HuH-7 (cell line): ENCODE data around the gene PLS1.
"Not testable (repeated sequence)": the region's sequence is repeated elsewhere in the genome, so short reads cannot be mapped to it uniquely, and the experiment has no call there.

Experiments used
- DNase-seq: peaks from one replicate; pipeline ENCODE4 v3.0.0; 2011; ENCODE audit warnings: low spot score

PLS1 gene

DNA sequence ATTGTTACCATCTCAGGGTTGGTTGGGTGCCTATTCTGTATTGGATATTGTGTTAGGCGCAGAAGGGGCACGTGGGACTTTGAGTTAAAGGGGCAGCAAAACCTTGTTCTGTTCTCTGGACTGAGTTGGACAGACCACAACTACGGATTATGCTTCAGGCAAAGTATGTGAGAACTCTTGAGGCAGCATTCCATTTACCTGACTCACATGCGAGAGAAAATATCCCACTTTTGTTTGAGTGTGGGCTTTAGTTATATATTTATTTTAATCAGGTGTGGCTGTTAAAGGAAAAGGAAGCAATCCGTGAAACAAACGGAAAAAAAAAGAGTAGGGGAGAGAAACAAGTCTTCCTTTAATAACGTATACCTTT is 627 bp upstream of the PLS1 start:
- DNase-seq, result no peak

DNA sequence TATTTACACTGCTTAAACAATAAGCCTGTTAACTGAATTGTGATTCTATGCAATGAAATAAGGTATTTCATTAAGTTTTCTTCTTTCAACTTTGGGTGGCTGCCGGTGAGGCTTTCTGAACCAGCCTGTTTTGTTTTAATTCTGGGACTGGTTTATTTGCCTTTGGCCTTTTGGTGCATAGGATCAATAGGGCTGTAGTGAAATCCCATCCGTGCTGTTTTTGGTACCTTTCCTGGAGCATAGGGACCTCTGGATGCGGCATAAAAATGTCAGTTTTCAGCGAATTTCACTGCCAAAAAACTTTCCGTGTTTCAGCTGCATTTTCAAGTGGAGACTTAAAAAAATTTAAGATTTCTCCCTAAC is 514 bp downstream of the PLS1 start:
- no peak for DNase-seq

- DNase-seq, result no peak
These were observed 1.7 kb downstream of the PLS1 start for GRCh38 chr3:142597906-142598305.

- DNase-seq, result no peak
These were observed 5.5 kb downstream of the PLS1 start for GRCh38 chr3:142601713-142602112.

DNA sequence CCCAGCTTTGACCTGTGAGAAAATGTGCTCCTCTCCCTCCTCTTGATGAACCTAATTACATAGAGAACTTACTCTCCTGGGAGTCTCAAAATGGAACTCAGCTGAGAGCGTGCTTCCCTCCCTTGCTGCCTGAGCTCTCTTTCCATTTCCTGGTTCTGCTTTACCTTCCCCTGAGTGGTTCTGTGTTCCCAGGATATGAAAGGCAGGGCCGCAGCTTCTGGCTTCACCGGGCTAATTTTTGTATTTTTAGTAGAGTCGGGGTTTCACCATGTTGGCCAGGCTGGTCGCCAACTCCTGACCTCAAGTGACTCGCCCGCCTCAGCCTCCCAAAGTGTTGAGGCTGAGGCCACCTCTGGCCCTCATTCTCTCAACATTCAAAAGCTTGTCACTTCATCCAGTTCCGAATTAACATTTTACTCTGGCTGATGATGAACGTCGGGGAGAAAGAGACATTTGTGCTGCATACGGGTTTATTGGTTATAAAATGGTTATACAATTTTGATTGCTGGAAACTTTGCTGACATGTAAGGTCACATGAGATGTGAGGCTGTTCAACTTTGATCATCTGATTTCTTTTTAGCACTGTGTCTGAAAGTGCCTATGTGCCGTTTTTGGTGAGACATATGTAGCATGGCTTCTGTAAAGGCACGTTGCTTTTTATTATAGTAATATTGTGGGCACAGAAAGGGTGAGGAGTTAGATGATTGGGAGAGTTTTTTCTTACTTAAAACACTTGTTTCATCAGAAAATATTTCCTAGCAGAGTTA is 6.6 kb downstream of the PLS1 start:
- DNase-seq, result no peak

GRCh38 chr3:142603386-142603705 is 7.2 kb downstream of the PLS1 start:
- DNase-seq, result not testable (repeated sequence)

DNA sequence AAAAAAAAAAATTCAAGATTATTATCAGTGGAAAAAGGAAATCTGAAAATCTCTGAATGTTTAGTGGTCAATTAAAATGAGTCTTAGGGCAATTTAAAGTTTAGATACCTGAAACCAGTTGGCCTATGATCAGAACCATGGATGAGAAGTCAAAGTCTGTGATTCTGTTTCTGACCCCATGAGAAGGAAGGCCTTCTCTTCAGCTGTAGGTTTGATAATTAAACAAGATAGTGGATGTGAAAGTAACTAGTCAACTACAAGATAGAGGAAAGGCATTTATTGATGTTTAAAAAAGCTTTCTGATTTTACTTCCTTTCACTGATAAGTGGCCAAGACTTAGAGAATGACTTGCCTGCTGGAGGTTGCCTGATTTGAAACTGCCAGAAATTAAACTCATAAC is 8.7 kb downstream of the PLS1 start:
- DNase-seq, result no peak

GRCh38 chr3:142608631-142609030 is 12.4 kb downstream of the PLS1 start:
- DNase-seq, result no peak

GRCh38 chr3:142609136-142609535 is 12.9 kb downstream of the PLS1 start:
- DNase-seq, result no peak

DNA sequence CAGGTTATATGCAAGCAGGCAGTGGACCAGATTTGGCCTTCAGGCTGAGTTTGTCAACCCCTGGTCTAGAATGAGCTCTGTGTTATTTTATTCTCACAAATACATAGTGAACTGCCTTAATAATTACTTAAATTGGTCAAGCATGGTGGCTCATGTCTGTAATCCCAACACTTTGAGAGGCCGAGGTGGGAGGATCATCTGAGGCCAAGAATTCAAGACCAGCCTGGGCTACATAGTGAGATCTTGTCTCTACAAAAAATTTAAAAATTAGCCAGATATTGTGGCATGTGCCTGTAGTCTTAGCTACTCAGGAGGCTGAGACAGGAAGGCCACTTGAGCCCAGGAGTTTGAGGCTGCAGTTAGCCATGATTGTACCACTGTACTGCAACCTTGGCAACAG is 15.0 kb downstream of the PLS1 start:
- no peak for DNase-seq

GRCh38 chr3:142613491-142613890 is 17.3 kb downstream of the PLS1 start:
- DNase-seq, result no peak

- DNase-seq, result no peak
These were observed 17.9 kb downstream of the PLS1 start for GRCh38 chr3:142614059-142614626.

GRCh38 chr3:142615171-142615570 is 19.0 kb downstream of the PLS1 start:
- DNase-seq, result no peak

GRCh38 chr3:142618917-142619461 is 22.8 kb downstream of the PLS1 start:
- no peak for DNase-seq

- DNase-seq, result no peak
These were observed 26.2 kb downstream of the PLS1 start for GRCh38 chr3:142622405-142622804.

- no peak for DNase-seq
These were observed 27.0 kb downstream of the PLS1 start for GRCh38 chr3:142623194-142623593.

DNA sequence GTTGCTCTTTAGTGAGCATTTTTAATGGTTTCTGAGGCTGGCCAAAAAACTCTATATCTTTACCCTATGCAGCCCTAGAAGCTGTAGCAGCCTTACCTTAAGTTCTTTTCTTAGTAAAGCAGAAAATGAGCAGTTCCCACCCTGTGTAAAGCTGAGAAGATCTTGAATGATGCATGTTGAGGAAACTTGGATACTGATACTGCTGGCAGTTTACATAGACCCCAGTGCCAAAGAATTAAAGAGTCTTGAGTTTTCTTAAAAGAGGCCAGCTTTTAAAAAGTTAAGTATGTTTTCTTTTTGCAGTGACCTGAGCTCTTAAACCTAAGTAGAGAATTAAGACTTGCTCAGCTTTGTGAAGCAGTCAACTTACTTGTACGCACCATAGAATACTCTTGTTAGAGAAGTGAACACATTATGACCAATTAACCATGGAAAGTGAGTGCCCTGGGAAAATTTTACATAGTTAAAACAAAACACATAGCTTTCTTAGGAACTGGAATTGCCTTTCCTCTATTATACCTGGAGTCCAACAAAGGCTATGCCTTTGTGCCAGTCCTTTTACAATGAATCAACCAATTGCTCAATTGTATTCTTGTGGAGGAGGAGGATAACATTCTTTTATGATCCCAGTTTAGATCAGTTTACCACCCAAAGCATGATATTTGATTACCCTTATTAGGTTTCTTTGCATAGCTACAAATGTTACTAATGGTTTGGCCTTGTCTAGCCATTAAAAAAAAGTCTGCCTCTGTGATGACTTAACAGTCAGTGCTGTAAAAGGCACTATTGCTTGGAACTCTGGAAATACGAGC is 28.4 kb downstream of the PLS1 start:
- DNase-seq, result no peak

- DNase-seq, result no peak
These were observed 28.9 kb downstream of the PLS1 start for GRCh38 chr3:142625153-142625440.

GRCh38 chr3:142626971-142627370 is 30.8 kb downstream of the PLS1 start:
- DNase-seq, result no peak

- no peak for DNase-seq
These were observed 32.6 kb downstream of the PLS1 start for GRCh38 chr3:142628801-142629200.

DNA sequence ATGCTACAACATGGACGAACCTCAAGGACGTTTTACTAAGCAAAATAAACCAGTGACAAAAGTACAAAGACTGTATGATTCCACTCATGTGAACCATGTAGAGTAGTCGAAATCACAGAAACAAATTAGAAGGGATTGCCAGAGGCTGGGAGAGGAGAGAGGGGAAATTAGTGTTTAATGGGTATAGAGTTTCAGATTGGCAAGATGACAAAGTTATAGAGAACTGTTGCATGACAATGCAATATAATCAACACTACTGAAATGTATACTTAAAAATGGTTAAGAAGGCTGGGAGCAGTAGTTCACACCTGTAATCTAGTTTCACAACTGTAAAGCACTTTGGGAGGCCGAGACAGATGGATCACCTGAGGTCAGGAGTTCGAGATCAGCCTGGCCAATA is 36.9 kb downstream of the PLS1 start:
- no peak for DNase-seq

- no peak for DNase-seq
These were observed 39.9 kb downstream of the PLS1 start for GRCh38 chr3:142636050-142636449.

GRCh38 chr3:142636664-142637063 is 40.5 kb downstream of the PLS1 start:
- no peak for DNase-seq
